HG03558 (cell line): Measurements from ENCODE around the gene CA6.
"Not testable (repeated sequence)": the region's sequence is repeated elsewhere in the genome, so short reads cannot be mapped to it uniquely, and the experiment has no call there.

ENCODE experiments used
- ATAC-seq: cut with Tn5 transposase; IDR thresholded peaks from one replicate; pipeline ENCODE4 v1.9.1; 2021; ENCODE audit warnings: moderate number of reproducible peaks; ENCODE audit not compliant: unreplicated experiment; ENCODE audit errors: extremely low read depth

Gene CA6

GRCh38 chr1:9001534-9002214, 56.0 kb downstream of the CA6 start:
- ATAC-seq: not testable (repeated sequence)

DNA sequence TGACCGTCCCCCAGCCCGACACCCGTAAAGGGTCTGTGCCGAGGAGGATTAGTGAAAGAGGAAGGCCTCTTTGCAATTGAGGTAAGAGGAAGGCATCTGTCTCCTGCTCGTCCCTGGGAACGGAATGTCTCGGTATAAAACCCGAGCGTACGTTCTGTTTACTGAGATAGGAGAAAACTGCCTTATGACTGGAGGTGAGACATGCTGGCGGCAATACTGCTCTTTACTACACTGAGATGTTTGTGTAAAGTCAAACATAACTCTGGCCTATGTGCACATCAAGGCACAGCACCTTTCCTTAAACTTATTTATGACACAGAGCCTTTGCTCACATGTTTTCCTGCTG, 56.5 kb downstream of the CA6 start:
- ATAC-seq: not testable (repeated sequence)

GRCh38 chr1:9004031-9004699, 58.5 kb downstream of the CA6 start:
- ATAC-seq: no peak

- no peak for ATAC-seq
These were observed 59.2 kb downstream of the CA6 start for GRCh38 chr1:9004700-9005394.

- no peak for ATAC-seq
These were observed 59.7 kb downstream of the CA6 start for GRCh38 chr1:9005395-9005708.

- ATAC-seq: no peak
These were observed 61.4 kb downstream of the CA6 start for GRCh38 chr1:9006956-9007615.

DNA sequence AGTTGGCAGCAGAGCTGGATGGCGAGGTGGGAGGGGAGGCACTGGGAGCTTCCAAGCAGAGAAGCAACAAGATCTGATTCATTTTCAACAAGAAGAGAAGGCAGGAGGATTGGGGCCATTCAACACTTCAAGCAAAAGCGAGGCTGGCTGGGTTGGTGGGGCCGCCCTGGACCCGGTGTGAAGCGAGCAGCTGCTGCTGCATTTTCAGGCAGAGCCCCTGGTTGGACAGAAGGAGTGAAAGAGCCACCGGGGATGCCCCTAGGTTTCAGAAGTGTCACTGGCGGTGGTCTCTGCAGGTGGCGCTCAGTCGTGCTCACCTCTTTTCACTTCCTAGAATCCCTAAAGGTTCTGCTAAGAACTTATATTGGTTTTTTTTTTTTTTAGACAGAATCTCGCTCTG, 62.6 kb downstream of the CA6 start:
- ATAC-seq: no peak

- no peak for ATAC-seq
These were observed 64.0 kb downstream of the CA6 start for GRCh38 chr1:9009438-9010370.

DNA sequence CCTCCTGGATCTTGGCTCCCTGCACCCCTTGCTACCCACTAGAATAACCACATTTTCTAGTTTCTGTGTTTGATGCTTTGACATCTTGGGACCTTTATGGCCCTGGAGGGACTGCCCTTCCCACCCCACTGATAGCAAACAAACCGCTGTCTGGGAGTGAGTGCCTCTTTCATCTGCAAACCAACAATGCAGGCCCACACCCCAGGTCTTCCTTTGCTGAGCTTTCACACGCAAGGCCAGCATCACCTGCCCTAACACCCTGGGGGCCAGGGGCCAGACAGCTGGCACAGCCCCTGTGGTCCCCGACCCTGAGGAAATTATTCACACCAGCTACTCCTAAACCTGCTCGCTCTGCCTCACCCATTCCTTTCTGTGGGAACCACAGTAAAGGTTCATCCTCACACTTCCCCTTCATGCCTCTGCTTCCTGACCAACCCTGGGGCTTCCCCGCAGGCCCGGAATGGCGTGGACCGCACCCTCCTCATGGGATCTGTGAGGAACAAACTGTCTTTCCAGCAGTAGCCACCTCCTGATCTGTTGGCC, 65.2 kb downstream of the CA6 start:
- no peak for ATAC-seq

DNA sequence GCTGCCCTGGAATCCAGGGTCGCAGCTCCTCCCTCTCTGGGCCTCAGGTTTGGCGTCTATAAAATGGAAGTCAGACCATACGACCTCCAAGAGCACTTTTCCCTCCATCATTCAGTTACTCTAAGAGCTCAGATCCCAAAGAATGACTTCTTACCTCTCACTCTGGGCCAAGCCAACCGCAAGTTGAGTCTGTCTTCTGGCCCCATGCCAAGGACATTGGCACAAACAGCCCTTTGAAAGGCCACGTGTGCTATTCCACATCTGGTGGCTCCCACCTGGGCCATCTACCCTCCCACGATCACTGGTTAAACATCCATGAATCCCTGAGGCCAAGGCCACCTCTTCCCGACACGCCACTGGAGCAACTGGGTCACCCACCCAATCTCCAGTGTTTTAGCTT, 68.2 kb downstream of the CA6 start:
- ATAC-seq: no peak

DNA sequence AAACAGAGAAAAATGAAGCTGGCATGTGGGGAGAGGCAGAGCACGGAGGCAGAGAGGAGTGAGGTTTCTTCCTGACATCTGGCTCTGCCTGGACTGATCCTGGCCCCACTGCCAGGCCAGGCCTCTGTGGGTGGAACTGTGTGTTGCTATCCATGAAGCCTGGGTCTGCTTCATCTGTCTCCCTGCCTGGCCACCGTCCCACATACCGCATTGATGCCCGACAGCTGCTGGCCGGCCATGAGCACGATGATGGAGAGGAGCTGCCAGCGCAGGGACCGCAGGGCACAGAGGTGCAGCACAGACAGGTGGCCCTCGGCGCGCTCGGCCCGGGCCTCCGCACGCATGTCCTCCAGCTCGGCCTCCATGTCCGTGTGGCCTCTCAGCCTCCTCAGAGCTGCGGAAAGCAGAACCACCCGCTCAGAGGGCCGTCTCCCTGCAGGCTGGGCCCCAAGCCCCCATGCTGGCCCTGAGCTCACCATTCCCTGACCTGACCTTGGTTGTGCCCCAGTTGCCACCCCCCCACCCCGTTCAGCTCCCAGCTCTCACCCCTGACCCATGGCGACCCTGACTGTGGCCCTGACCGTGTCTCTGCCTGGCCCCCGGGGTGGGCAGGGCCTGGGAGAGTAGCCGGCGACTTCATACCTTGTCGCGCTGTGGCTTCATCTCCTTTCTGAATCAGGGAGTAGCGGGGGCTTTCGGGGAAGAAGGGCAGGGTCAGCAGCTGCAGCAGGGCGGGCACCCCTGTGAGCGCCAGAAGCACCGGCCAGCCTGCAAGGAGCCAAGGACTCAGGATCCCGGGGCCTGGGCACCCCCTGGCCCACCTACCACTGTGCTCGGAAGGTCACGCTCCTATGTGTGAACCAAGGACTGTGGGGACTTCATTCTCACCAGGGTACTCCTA, 69.1 kb downstream of the CA6 start:
- no peak for ATAC-seq

GRCh38 chr1:9016455-9016854, 70.8 kb downstream of the CA6 start:
- no peak for ATAC-seq

- no peak for ATAC-seq
These were observed 72.7 kb downstream of the CA6 start for GRCh38 chr1:9018333-9018732.

GRCh38 chr1:9019896-9020295, 74.2 kb downstream of the CA6 start:
- ATAC-seq: no peak

GRCh38 chr1:9020305-9020704, 74.6 kb downstream of the CA6 start:
- no peak for ATAC-seq

GRCh38 chr1:9022026-9022738, 76.5 kb downstream of the CA6 start:
- ATAC-seq: not testable (repeated sequence)

DNA sequence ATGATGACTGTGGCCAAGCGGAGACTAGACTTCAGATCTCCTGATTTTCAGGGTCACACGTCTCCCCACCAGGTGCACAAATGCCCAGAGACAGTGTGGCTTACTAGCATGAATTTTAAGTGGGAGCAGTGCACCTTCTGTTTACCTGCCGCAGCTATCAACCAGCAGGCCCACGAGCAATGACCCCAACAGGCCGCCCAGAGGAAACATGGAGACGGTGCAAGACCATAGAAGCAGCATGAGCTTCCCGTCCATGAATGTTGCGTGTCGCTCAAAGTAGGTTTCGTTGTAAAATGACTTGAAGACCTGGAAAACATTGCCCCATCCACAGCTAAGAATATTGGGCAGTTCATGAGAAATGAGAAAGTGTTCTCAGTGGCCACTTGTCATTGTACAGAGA, 77.1 kb downstream of the CA6 start:
- no peak for ATAC-seq
